H1 (cell line): ENCODE results near the gene RASEF. TPM values are rescaled to one million over a fixed set of nuclear protein-coding genes. Genes with fewer than 3 reads are reported as not detected.

Source experiments
- CTCF ChIA-PET: fragments of 300-600 bp; sonication (Branson Sonifier 250); formaldehyde crosslinking; loops from one replicate; lab custom pipeline; 2021; ENCODE audit not compliant: partially characterized antibody; lab: Charles Lee
- POLR2A ChIA-PET: fragments of 300-600 bp; sonication (Branson Sonifier 250); formaldehyde crosslinking; loops from one replicate; lab custom pipeline; 2021; ENCODE audit warnings: inconsistent platforms; ENCODE audit not compliant: partially characterized antibody; lab: Charles Lee
- DNase-seq, 2 experiments: peaks; one replicate each; pipeline versions ENCODE4 v3.0.0 to v3.0.0-alpha.2; 2010 to 2022; ENCODE audit warnings: low spot score in 2 of 2, low read depth in 1 of 2, mixed read lengths in 1 of 2
- FAIRE-seq: peaks from 2 replicates; lab custom pipeline; 2011; peaks lifted over from hg19 to GRCh38; lab: Jason Lieb, UNC
- H2AFZ ChIP-seq: 2 replicates; pipeline ENCODE4 v1.8.1; 2012; ENCODE audit warnings: low read length, inconsistent platforms
- H2AK5ac ChIP-seq: 2 replicates; pipeline ENCODE4 v1.6.1; 2013; ENCODE audit warnings: low read depth, low read length
- H2BK120ac ChIP-seq: replicated peaks from 2 replicates; pipeline ENCODE3; 2013; ENCODE audit warnings: low read depth, low read length, inconsistent platforms
- H2BK12ac ChIP-seq: 2 replicates; pipeline ENCODE4 v1.6.1; 2013; ENCODE audit warnings: low read depth, low read length
- H2BK15ac ChIP-seq: 2 replicates; pipeline ENCODE4 v1.6.1; 2013; ENCODE audit warnings: low read length
- H2BK20ac ChIP-seq: 2 replicates; pipeline ENCODE4 v1.6.1; 2013; ENCODE audit warnings: low read length
- H2BK5ac ChIP-seq: 2 replicates; pipeline ENCODE4 v1.6.1; 2013; ENCODE audit warnings: low read depth, low read length
- H3K14ac ChIP-seq: 2 replicates; pipeline ENCODE4 v1.6.1; 2013; ENCODE audit warnings: inconsistent platforms; ENCODE audit not compliant: insufficient read length
- H3K18ac ChIP-seq: 2 replicates; pipeline ENCODE4 v1.6.1; 2013; ENCODE audit warnings: low read length; ENCODE audit errors: extremely low read depth
- H3K23ac ChIP-seq: 2 replicates; pipeline ENCODE4 v1.6.1; 2013; ENCODE audit warnings: inconsistent platforms; ENCODE audit not compliant: insufficient read length
- H3K23me2 ChIP-seq: 2 replicates; pipeline ENCODE4 v1.6.1; 2013; ENCODE audit warnings: low read depth, low read length
- H3K27ac ChIP-seq: 2 replicates; pipeline ENCODE4 v1.6.1; 2011; ENCODE audit warnings: low read depth, low read length, inconsistent platforms
- H3K27me3 ChIP-seq, 4 experiments: replicated peaks in 1 of 4; 1 replicate in 1 of 4; 2 replicates in 3 of 4; pipeline versions ENCODE4 v1.6.1 to v1.8.1; 2011 to 2013; ENCODE audit warnings: low read length in 3 of 4, mild to moderate bottlenecking in 3 of 4, inconsistent platforms in 2 of 4, mixed read lengths in 2 of 4, moderate library complexity in 1 of 4; ENCODE audit not compliant: control insufficient read depth in 3 of 4, insufficient read depth in 3 of 4; ENCODE audit errors: extremely low read depth in 1 of 4
- H3K36me3 ChIP-seq, 4 experiments: 2 replicates each; pipeline versions ENCODE4 v1.6.1 to v1.8.1; 2011 to 2013; ENCODE audit warnings: mild to moderate bottlenecking in 4 of 4, low read length in 3 of 4, moderate library complexity in 2 of 4, control low read depth in 1 of 4, inconsistent platforms in 1 of 4; ENCODE audit not compliant: insufficient read depth in 4 of 4, control insufficient read depth in 2 of 4
- H3K4ac ChIP-seq: replicated peaks from 2 replicates; pipeline ENCODE3; 2013; ENCODE audit warnings: low read length, low read depth, mixed read lengths, inconsistent platforms; ENCODE audit not compliant: insufficient read length
- H3K4me1 ChIP-seq, 4 experiments: replicated peaks in 1 of 4; 1 replicate in 1 of 4; 2 replicates in 3 of 4; pipeline versions ENCODE4 v1.6.1 to v1.8.1; 2011 to 2013; ENCODE audit warnings: low read length in 3 of 4, inconsistent platforms in 2 of 4, mixed read lengths in 1 of 4; ENCODE audit not compliant: insufficient read depth in 4 of 4, control insufficient read depth in 3 of 4
- H3K4me2 ChIP-seq, 2 experiments: 2 replicates each; pipeline versions ENCODE4 v1.6.1 to v1.8.1; 2011 to 2013; ENCODE audit warnings: low read depth in 2 of 2, low read length in 2 of 2, control low read depth in 1 of 2, inconsistent platforms in 1 of 2, mild to moderate bottlenecking in 1 of 2; ENCODE audit not compliant: insufficient read depth in 1 of 2
- H3K4me3 ChIP-seq, 4 experiments: fragments of 200-600, 300-600 bp in 1 of 4; sonication (generic), shearing (Covaris generic), sonication (Bioruptor Twin) in 1 of 4; 2 replicates each; pipeline versions ENCODE4 v1.5.1 to v1.8.1; 2011 to 2016; ENCODE audit warnings: low read length in 4 of 4, low read depth in 3 of 4, control low read depth in 2 of 4, inconsistent platforms in 2 of 4, mild to moderate bottlenecking in 2 of 4, mixed read lengths in 1 of 4, moderate library complexity in 1 of 4; ENCODE audit not compliant: insufficient read depth in 2 of 4; ENCODE audit errors: extremely low read depth in 1 of 4
- H3K56ac ChIP-seq: replicated peaks from 2 replicates; pipeline ENCODE3; 2013; ENCODE audit warnings: low read depth, mild to moderate bottlenecking, mixed read lengths, low read length, inconsistent platforms; ENCODE audit not compliant: insufficient read length
- H3K79me1 ChIP-seq: 2 replicates; pipeline ENCODE4 v1.6.1; 2013; ENCODE audit warnings: low read depth, low read length, control low read depth
- H3K79me2 ChIP-seq, 2 experiments: 2 replicates each; pipeline versions ENCODE4 v1.6.1 to v1.8.1; 2012 to 2013; ENCODE audit warnings: low read length in 2 of 2, mild to moderate bottlenecking in 2 of 2, inconsistent platforms in 1 of 2; ENCODE audit not compliant: insufficient read depth in 2 of 2, control insufficient read depth in 1 of 2
- H3K9ac ChIP-seq, 4 experiments: replicated peaks in 1 of 4; 1 replicate in 1 of 4; 2 replicates in 3 of 4; pipeline versions ENCODE4 v1.6.1 to v1.8.1; 2011 to 2013; ENCODE audit warnings: low read depth in 3 of 4, low read length in 3 of 4, control low read depth in 2 of 4, mild to moderate bottlenecking in 2 of 4, moderate library complexity in 2 of 4, inconsistent platforms in 1 of 4; ENCODE audit errors: extremely low read depth in 1 of 4
- H3K9me3 ChIP-seq, 2 experiments: 2 replicates each; pipeline versions ENCODE4 v1.6.1 to v1.8.1; 2012 to 2013; ENCODE audit warnings: mild to moderate bottlenecking in 2 of 2, moderate library complexity in 2 of 2, control low read depth in 1 of 2, inconsistent platforms in 1 of 2, low read depth in 1 of 2, low read length in 1 of 2, mixed read lengths in 1 of 2; ENCODE audit not compliant: insufficient read depth in 2 of 2
- H4K20me1 ChIP-seq, 2 experiments: replicated peaks in 1 of 2; 2 replicates each; pipeline versions ENCODE3 to v1.8.1; 2011 to 2013; ENCODE audit warnings: inconsistent platforms in 2 of 2, low read length in 2 of 2, mild to moderate bottlenecking in 1 of 2; ENCODE audit not compliant: insufficient read depth in 2 of 2, control insufficient read depth in 1 of 2
- H4K5ac ChIP-seq: 2 replicates; pipeline ENCODE4 v1.6.1; 2013; ENCODE audit warnings: low read length, low read depth, mixed read lengths, inconsistent platforms; ENCODE audit not compliant: insufficient read length
- H4K8ac ChIP-seq: 2 replicates; pipeline ENCODE4 v1.8.0; 2013; ENCODE audit warnings: mild to moderate bottlenecking, moderate library complexity, low read length, inconsistent platforms; ENCODE audit not compliant: insufficient read depth; ENCODE audit errors: extremely low read depth
- H4K91ac ChIP-seq: replicated peaks from 2 replicates; pipeline ENCODE3; 2013; ENCODE audit warnings: low read length, mixed read lengths, inconsistent platforms; ENCODE audit not compliant: insufficient read length
- CBX5 ChIP-seq: fragments of 300-800, 300-1000 bp; sonication (generic); IDR thresholded peaks from 2 replicates; pipeline ENCODE4 v1.7.1; 2016; ENCODE audit warnings: antibody characterized with exemption, low read length, low read depth
- CHD1 ChIP-seq: IDR thresholded peaks from 2 replicates; pipeline ENCODE4 v1.6.1; 2012; ENCODE audit warnings: low read depth, low read length, improper control_type of control experiment
- NANOG ChIP-seq: IDR thresholded peaks from 2 replicates; pipeline ENCODE4 v1.6.1; 2011; ENCODE audit warnings: low read length, low read depth, mild to moderate bottlenecking, inconsistent platforms; ENCODE audit not compliant: insufficient read depth, poor library complexity, severe bottlenecking
- RAD21 ChIP-seq, 2 experiments: IDR thresholded peaks in 1 of 2; conservative IDR thresholded peaks in 1 of 2; 2 replicates each; pipeline ENCODE4 v1.6.1; 2011; ENCODE audit warnings: low read depth in 2 of 2, low read length in 2 of 2, improper control_type of control experiment in 1 of 2, inconsistent platforms in 1 of 2, mild to moderate bottlenecking in 1 of 2, moderate library complexity in 1 of 2
- RBBP5 ChIP-seq: IDR thresholded peaks from 2 replicates; pipeline ENCODE4 v1.7.1; 2012; ENCODE audit warnings: low read depth, mild to moderate bottlenecking, inconsistent platforms, low read length, moderate library complexity, borderline replicate concordance
- RNF2 ChIP-seq: fragments of 200-900, 300-1000 bp; sonication (generic); IDR thresholded peaks from 2 replicates; pipeline ENCODE4 v1.7.1; 2016; ENCODE audit warnings: borderline replicate concordance, low read depth, mild to moderate bottlenecking, antibody characterized with exemption, low read length; ENCODE audit not compliant: poor library complexity, severe bottlenecking; ENCODE audit errors: missing control alignments
- SP4 ChIP-seq: IDR thresholded peaks from 2 replicates; pipeline ENCODE4 v1.6.1; 2012; ENCODE audit warnings: low read length, inconsistent platforms
- TBP ChIP-seq: IDR thresholded peaks from 2 replicates; pipeline ENCODE4 v1.6.1; 2011; ENCODE audit warnings: low read depth, low read length, improper control_type of control experiment
- WGBS, 2 experiments: shearing (Covaris generic) in 1 of 2; methylation state at CpG; one replicate each; pipeline versions ENCODE4 v1.1.6 to v1.1.7; 2013 to 2015; ENCODE audit warnings: low lambda C conversion rate in 2 of 2, mixed read lengths in 2 of 2, inconsistent platforms in 1 of 2, low coverage in 1 of 2, missing lambda C conversion rate in 1 of 2; ENCODE audit not compliant: insufficient replicate concordance in 2 of 2, insufficient coverage in 1 of 2, insufficient read length in 1 of 2; ENCODE audit errors: extremely low coverage in 1 of 2, missing lambda C conversion rate in 1 of 2; 5-methylcytosine and 5-hydroxymethylcytosine counted together
- polyA plus RNA-seq, 7 experiments: library from polyadenylated mRNA; depleted of rRNA in 3 of 7; stranded (reverse) in 5 of 7; unstranded in 2 of 7; fragments of >200 nt in 5 of 7; fragments of 200-250 nt in 2 of 7; gene quantifications; 1 replicate in 5 of 7; 2 replicates in 1 of 7; 4 replicates in 1 of 7; pipeline versions ENCODE4 v1.2.1 to v1.2.3, GENCODE V29; 2011 to 2013; ENCODE audit warnings: missing spikeins in 2 of 7, mixed read lengths in 2 of 7
- total RNA-seq: library from RNA; stranded (reverse); fragmentation: NEBNext Ultra II Directional; extraction: Animal tissue kit (Norgen Biotek cat#: 25700); gene quantifications from 2 replicates; pipeline ENCODE4 v1.2.1, GENCODE V29; 2021
- TF ChIP-seq, protein P1 (sequence below), 3 experiments: IDR thresholded peaks; 1 replicate in 2 of 3; 2 replicates in 1 of 3; pipeline versions ENCODE4 v1.5.1 to v1.6.1; 2011; ENCODE audit warnings: low read length in 3 of 3, mild to moderate bottlenecking in 3 of 3, inconsistent platforms in 2 of 3, low read depth in 1 of 3, moderate library complexity in 1 of 3; ENCODE audit not compliant: insufficient read depth in 1 of 3; ENCODE audit errors: control extremely low read depth in 1 of 3
- TF ChIP-seq, protein P2 (sequence below): IDR thresholded peaks from 2 replicates; pipeline ENCODE4 v1.6.1; 2011; ENCODE audit warnings: low read depth, mild to moderate bottlenecking, low read length; ENCODE audit not compliant: insufficient read depth

RASEF gene
- total and polyA plus RNA-seq, 2 of the 8 experiments (the other 6 are each of a cell fraction or from before 2014, with no cell fraction given): 1.1 to 4.6 TPM

DNA sequence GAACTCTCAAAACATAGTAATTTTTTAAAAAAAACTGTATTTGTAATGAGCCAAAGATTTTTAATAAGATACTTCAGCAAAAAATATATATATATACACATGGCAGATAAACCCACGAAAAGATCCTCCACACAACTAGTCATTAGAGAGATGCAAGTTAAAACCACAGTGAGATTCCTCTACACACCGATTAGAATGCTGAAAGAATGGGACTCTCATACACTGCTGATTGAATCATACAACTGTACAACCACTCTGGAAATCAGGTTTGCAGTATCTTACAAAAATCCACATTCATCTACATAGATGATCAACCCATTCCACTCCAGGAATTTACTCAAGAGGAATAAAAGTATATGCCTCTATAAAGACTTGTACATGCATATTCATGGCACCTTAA, 43.7 kb downstream of the RASEF start:
- CTCF ChIA-PET: no interaction called here
- FAIRE-seq (no peak), DNase-seq (no peak)
- 91% methylated on average over 2 of the region's 2 CpGs; no CpG with 5 or more reads in 1 of the 2 experiments for WGBS, 2 experiments
- no peak overlapping the region for H3K4me3 ChIP-seq
- no peak overlapping the region for H3K27ac ChIP-seq
- H3K4me1 ChIP-seq: no peaks in the 10 kb centered on the region
- H2AK5ac ChIP-seq: no peak overlapping the region
- H3K79me1 ChIP-seq: no peaks in the 10 kb centered on the region
- H3K56ac ChIP-seq: no peak overlapping the region
- H4K20me1 ChIP-seq: no peaks in the 10 kb centered on the region
- no peak overlapping the region for H3K23ac ChIP-seq
- POLR2A ChIA-PET: no interaction called here
- H2BK120ac ChIP-seq: no peak overlapping the region
- H3K9ac ChIP-seq: no peak overlapping the region
- H2BK15ac ChIP-seq: no peak overlapping the region
- H2BK5ac ChIP-seq: no peak overlapping the region
- no peak overlapping the region for H2BK12ac ChIP-seq
- no peak overlapping the region for H4K8ac ChIP-seq
- H3K79me2 ChIP-seq: no peaks in the 10 kb centered on the region
- no peak overlapping the region for H2BK20ac ChIP-seq
- no peak overlapping the region for H4K5ac ChIP-seq
- no peak overlapping the region for H4K91ac ChIP-seq
- H3K18ac ChIP-seq: no peak overlapping the region
- no peak overlapping the region for H3K4ac ChIP-seq
- H3K23me2 ChIP-seq: no peaks in the 10 kb centered on the region
- H3K4me2 ChIP-seq: no peak overlapping the region
- 0 out of 4 replicates have a peak, but pooled peaks cover 0 to 2% of the 10 kb centered on the region in 2 experiments for H3K9me3 ChIP-seq
- H3K14ac ChIP-seq: no peak overlapping the region
- H2AFZ ChIP-seq: no peak overlapping the region
- H3K36me3 ChIP-seq: no peaks in the 10 kb centered on the region
- H3K27me3 ChIP-seq: no peaks in the 10 kb centered on the region
- TF ChIP-seq NANOG: no peak
- no peak for TF ChIP-seq TBP
- TF ChIP-seq CBX5: no peak
- no peak for TF ChIP-seq RAD21 (IDR thresholded peaks at IDR 0.05 in 1 of 2, conservative IDR thresholded peaks at IDR 0.05 in 1 of 2; ENCODE audit: low read depth in 2 of 2, low read length in 2 of 2)
- TF ChIP-seq SP4: no peak
- TF ChIP-seq CHD1: no peak
- TF ChIP-seq, protein P1, sequence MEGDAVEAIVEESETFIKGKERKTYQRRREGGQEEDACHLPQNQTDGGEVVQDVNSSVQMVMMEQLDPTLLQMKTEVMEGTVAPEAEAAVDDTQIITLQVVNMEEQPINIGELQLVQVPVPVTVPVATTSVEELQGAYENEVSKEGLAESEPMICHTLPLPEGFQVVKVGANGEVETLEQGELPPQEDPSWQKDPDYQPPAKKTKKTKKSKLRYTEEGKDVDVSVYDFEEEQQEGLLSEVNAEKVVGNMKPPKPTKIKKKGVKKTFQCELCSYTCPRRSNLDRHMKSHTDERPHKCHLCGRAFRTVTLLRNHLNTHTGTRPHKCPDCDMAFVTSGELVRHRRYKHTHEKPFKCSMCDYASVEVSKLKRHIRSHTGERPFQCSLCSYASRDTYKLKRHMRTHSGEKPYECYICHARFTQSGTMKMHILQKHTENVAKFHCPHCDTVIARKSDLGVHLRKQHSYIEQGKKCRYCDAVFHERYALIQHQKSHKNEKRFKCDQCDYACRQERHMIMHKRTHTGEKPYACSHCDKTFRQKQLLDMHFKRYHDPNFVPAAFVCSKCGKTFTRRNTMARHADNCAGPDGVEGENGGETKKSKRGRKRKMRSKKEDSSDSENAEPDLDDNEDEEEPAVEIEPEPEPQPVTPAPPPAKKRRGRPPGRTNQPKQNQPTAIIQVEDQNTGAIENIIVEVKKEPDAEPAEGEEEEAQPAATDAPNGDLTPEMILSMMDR (IDR thresholded peaks at IDR 0.05; ENCODE audit: control extremely low read depth in 1 of 3, insufficient read depth in 1 of 3, low read depth in 1 of 3, low read length in 3 of 3): no peak
- no peak for TF ChIP-seq RBBP5
- no peak for TF ChIP-seq RNF2
- TF ChIP-seq, protein P2, sequence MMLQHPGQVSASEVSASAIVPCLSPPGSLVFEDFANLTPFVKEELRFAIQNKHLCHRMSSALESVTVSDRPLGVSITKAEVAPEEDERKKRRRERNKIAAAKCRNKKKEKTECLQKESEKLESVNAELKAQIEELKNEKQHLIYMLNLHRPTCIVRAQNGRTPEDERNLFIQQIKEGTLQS: no peak
